Lung (tissue), 12 donors: ENCODE data around the gene CCL7. TPM values are rescaled to one million over a fixed set of nuclear protein-coding genes. Genes with fewer than 3 reads are reported as not detected.

Experiments used
- ATAC-seq: fragments of 200-7000 bp; cut with Tn5 transposase; one replicate; pipeline ENCODE4 v1.9.1; 2020; ENCODE audit warnings: moderate number of reproducible peaks; ENCODE audit not compliant: insufficient read depth, low FRiP score
- DNase-seq, 3 donors: peaks; one replicate each; pipeline ENCODE4 v3.0.0-alpha.2; 2013 to 2017
- H3K27ac ChIP-seq, 2 donors: one replicate each; pipeline ENCODE4 v1.5.1; 2013; ENCODE audit warnings: mild to moderate bottlenecking in 2 of 2, moderate library complexity in 2 of 2, control low read depth in 1 of 2, inconsistent platforms in 1 of 2, low read depth in 1 of 2, low read length in 1 of 2
- H3K27me3 ChIP-seq, 3 donors: one replicate each; pipeline ENCODE4 v1.5.1; 2013; ENCODE audit warnings: low read length in 2 of 3; ENCODE audit not compliant: control insufficient read depth in 3 of 3, insufficient read depth in 3 of 3
- H3K36me3 ChIP-seq, 4 donors: one replicate each; pipeline ENCODE4 v1.5.1; 2013; ENCODE audit warnings: low read length in 4 of 4, mild to moderate bottlenecking in 1 of 4, moderate library complexity in 1 of 4; ENCODE audit not compliant: control insufficient read depth in 4 of 4, insufficient read depth in 4 of 4
- H3K4me1 ChIP-seq, 5 donors: one replicate each; pipeline ENCODE4 v1.5.1; 2013; ENCODE audit warnings: low read length in 5 of 5, mild to moderate bottlenecking in 2 of 5, moderate library complexity in 1 of 5; ENCODE audit not compliant: control insufficient read depth in 5 of 5, insufficient read depth in 5 of 5
- H3K4me3 ChIP-seq: one replicate; pipeline ENCODE4 v1.5.1; 2013; ENCODE audit warnings: mild to moderate bottlenecking, control low read depth, moderate library complexity
- H3K9ac ChIP-seq, 2 donors: one replicate each; pipeline ENCODE4 v1.5.1; 2013; ENCODE audit warnings: low read length in 2 of 2, control low read depth in 1 of 2; ENCODE audit not compliant: insufficient read depth in 1 of 2
- H3K9me3 ChIP-seq, 4 donors: one replicate each; pipeline ENCODE4 v1.5.1; 2013; ENCODE audit warnings: low read length in 3 of 4, mild to moderate bottlenecking in 1 of 4, moderate library complexity in 1 of 4; ENCODE audit not compliant: control insufficient read depth in 4 of 4, insufficient read depth in 3 of 4
- WGBS, 2 donors: extraction: QIAGEN DNeasy Blood & Tissue Kit; methylation state at CpG; one replicate each; pipeline ENCODE4 v1.1.7; 2013; 5-methylcytosine and 5-hydroxymethylcytosine counted together
- polyA plus RNA-seq, 2 donors: library from polyadenylated mRNA; stranded (reverse); fragments of 200-250 nt; gene quantifications; one replicate each; pipeline ENCODE4 v1.2.1, GENCODE V29; 2013
- total RNA-seq, 2 donors: library from RNA; depleted of rRNA in 1 of 2; stranded (reverse); fragments of >200 nt in 1 of 2; gene quantifications; one replicate each; pipeline ENCODE4 v1.2.1, GENCODE V29; 2014 to 2021
- TF ChIP-seq, protein P1 (sequence below): IDR thresholded peaks from 2 replicates; pipeline ENCODE4 v1.5.1; 2012; ENCODE audit warnings: mild to moderate bottlenecking; ENCODE audit errors: control extremely low read depth, extremely low read depth
- donor health status: control.
- donor health status: control.
- donor health status: Bipolar disorder and iron deficiency.
- donor health status: healthy.
- donor health status: DM: yes; HTN: yes; CAD: no.

CCL7 gene
- total and polyA plus RNA-seq, 4 donors, result 1.0 to 44.9 (median 1.0) TPM; not detected in 1

DNA sequence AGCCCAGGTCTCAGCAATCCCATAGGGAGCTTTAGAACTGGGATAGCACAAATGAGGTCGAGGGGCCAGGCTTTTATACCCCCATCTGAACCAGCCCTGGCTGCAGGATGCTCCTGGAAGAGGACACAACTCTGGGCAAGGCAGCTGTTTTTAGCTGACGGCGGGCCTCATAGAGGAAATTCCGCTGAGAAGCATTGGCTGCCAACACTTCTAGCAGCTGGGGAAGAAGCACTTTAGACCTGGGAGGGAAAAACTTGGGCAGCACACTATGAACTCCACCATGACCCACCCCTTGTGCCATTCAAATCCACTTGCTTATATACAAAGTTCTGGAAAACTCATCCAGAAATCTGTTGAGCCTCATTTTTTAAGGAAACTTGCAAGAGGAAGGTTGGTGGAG lies 20.6 kb downstream of the CCL7 start:
- peaks cover 0 to 2% (median 0%) of the 10 kb centered on the region in 5 donors for H3K4me1 ChIP-seq
- no peaks in the 10 kb centered on the region for H3K36me3 ChIP-seq
- H3K9me3 ChIP-seq, result no peaks in the 10 kb centered on the region
- H3K9ac ChIP-seq, result no peak overlapping the region
- WGBS, 2 donors, result 72 to 73% methylated on average over 4 of the region's 4 CpGs
- no peak overlapping the region for H3K4me3 ChIP-seq
- peaks cover 0 to 2% (median 0%) of the 10 kb centered on the region in 3 donors for H3K27me3 ChIP-seq
- peak in 1 of 3 donors; percentile 22 for DNase-seq
- H3K27ac ChIP-seq, result no peak overlapping the region
- no peak for ATAC-seq
- TF ChIP-seq, protein P1, sequence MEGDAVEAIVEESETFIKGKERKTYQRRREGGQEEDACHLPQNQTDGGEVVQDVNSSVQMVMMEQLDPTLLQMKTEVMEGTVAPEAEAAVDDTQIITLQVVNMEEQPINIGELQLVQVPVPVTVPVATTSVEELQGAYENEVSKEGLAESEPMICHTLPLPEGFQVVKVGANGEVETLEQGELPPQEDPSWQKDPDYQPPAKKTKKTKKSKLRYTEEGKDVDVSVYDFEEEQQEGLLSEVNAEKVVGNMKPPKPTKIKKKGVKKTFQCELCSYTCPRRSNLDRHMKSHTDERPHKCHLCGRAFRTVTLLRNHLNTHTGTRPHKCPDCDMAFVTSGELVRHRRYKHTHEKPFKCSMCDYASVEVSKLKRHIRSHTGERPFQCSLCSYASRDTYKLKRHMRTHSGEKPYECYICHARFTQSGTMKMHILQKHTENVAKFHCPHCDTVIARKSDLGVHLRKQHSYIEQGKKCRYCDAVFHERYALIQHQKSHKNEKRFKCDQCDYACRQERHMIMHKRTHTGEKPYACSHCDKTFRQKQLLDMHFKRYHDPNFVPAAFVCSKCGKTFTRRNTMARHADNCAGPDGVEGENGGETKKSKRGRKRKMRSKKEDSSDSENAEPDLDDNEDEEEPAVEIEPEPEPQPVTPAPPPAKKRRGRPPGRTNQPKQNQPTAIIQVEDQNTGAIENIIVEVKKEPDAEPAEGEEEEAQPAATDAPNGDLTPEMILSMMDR, result no peak

DNA sequence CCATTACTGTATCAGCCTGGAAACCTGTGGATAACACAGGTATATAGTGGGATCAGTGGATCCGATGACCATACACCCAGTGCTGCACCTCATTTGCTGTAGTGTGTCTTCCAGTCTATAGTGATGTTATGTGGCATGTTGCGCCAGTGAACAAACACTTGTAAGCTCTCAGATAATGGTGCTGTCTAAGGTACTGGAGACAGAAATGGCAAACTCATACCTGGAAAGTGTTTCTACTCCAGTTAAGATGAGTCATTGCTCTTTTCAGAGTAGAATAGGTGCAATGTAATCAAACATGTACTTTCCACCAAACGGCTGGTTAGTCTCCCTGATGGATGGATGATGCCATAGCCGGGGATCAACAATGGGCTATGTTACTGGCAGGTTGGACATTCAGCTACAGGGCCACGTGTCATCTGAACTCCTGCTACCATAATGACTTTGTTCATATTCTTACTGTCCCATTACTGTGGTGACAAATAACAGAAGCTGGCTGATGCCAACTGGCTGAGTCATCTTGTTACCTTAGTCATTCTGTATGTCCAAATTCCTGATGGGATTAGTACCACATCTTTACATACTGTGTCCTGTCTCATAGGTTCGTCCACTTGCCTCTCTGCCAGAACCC lies 21.8 kb downstream of the CCL7 start:
- Histone ChIP-seq H3K27ac (no peak overlapping the region), H3K9me3 (no peaks in the 10 kb centered on the region), H3K9ac (no peak overlapping the region), H3K4me3 (no peak overlapping the region), H3K27me3 (peaks cover 0 to 2% (median 0%) of the 10 kb centered on the region in 3 donors), H3K4me1 (no peaks in the 10 kb centered on the region), H3K36me3 (no peaks in the 10 kb centered on the region)
- 89 to 94% methylated on average over 6 of the region's 6 CpGs for WGBS, 2 donors
- TF ChIP-seq, protein P1, result no peak
- ATAC-seq (no peak), DNase-seq (no peak)

DNA sequence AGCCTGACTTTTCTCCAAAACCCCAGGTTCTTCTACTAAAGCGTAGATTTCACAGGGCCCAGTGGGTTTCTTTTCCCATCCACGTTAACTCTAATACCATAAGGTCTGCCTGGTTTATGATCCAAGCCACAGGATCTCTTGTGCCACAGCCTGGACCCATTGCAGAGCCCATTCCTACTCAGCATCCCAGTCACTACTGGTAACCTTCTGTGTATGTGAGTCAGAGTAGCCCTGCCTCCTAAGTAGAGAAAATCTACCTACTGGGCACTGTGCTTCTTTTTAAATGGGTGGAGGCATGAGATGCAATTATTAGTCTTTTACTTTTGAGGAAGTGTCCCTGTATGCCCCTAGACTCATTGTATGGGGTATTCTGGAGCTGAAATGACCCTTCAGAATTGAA lies 29.0 kb downstream of the CCL7 start:
- Histone ChIP-seq H3K9ac (no peak overlapping the region), H3K27ac (no peak overlapping the region), H3K9me3 (no peaks in the 10 kb centered on the region), H3K27me3 (no peaks in the 10 kb centered on the region), H3K4me1 (peaks cover 0 to 7% (median 0%) of the 10 kb centered on the region in 5 donors), H3K36me3 (no peaks in the 10 kb centered on the region), H3K4me3 (no peak overlapping the region)
- TF ChIP-seq, protein P1, result no peak
- DNase-seq (no peak), ATAC-seq (no peak)
- WGBS, 2 donors, result 97 to 98% methylated on average over 2 of the region's 2 CpGs
